Measurements from ENCODE around the gene AKAP1. TPM values are rescaled to one million over a fixed set of nuclear protein-coding genes. Genes with fewer than 3 reads are reported as not detected.

AKAP1 gene
- polyA plus RNA-seq, 1 donor from 2014 or later: 38.7 TPM

DNA sequence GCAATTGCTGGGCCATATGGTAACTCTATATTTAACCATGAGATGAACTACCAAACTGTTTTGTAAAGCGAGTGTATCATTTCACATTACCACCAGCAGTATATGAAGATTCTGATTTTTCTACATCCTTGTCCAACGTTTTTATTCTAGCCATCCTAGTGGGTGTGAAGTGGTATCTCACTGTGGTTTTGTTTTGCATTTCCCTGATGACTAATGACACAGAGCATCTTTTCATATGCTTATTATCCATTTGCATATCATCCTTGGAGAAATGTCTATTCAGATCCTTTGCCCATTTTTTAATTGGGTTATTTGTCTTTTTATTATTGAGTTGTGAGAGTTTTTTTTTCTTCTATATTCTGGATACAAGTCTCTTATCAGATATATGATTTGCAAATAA lies 83.6 kb downstream of the AKAP1 start:
- H3K79me2 ChIP-seq (replicated peaks; ENCODE audit: insufficient read depth, low read length): no peaks in the 10 kb centered on the region
- H3K36me3 ChIP-seq (ENCODE audit: insufficient read depth, low read length): no peaks in the 10 kb centered on the region
- H3K4me2 ChIP-seq (ENCODE audit: low read length): no peak overlapping the region
- H3K9me3 ChIP-seq (ENCODE audit: low read length): no peaks in the 10 kb centered on the region
- no peaks in the 10 kb centered on the region for H3K27me3 ChIP-seq (ENCODE audit: insufficient read depth, low read depth, low read length)
- H3K9me2 ChIP-seq (ENCODE audit: insufficient read depth, low read length): no peaks in the 10 kb centered on the region
- H3K27ac ChIP-seq (ENCODE audit: low read length): no peak overlapping the region
- TF ChIP-seq MXI1 (conservative IDR thresholded peaks at IDR 0.05; ENCODE audit: poor library complexity, severe bottlenecking) (no peak), EZH2 (IDR thresholded peaks at IDR 0.05; ENCODE audit: borderline replicate concordance, insufficient read depth, low read length, poor library complexity, severe bottlenecking) (no peak), SMC3 (conservative IDR thresholded peaks at IDR 0.05; ENCODE audit: poor library complexity) (no peak), POLR2AphosphoS5 (IDR thresholded peaks at IDR 0.05) (no peak), TAF1 (IDR thresholded peaks at IDR 0.05; ENCODE audit: low read depth) (no peak), EP300 (conservative IDR thresholded peaks at IDR 0.05; ENCODE audit: poor library complexity, severe bottlenecking) (no peak), CTCF (IDR thresholded peaks at IDR 0.05; ENCODE audit: poor library complexity, severe bottlenecking) (no peak), RAD21 (conservative IDR thresholded peaks at IDR 0.05) (no peak)
- TF ChIP-seq, protein P1, sequence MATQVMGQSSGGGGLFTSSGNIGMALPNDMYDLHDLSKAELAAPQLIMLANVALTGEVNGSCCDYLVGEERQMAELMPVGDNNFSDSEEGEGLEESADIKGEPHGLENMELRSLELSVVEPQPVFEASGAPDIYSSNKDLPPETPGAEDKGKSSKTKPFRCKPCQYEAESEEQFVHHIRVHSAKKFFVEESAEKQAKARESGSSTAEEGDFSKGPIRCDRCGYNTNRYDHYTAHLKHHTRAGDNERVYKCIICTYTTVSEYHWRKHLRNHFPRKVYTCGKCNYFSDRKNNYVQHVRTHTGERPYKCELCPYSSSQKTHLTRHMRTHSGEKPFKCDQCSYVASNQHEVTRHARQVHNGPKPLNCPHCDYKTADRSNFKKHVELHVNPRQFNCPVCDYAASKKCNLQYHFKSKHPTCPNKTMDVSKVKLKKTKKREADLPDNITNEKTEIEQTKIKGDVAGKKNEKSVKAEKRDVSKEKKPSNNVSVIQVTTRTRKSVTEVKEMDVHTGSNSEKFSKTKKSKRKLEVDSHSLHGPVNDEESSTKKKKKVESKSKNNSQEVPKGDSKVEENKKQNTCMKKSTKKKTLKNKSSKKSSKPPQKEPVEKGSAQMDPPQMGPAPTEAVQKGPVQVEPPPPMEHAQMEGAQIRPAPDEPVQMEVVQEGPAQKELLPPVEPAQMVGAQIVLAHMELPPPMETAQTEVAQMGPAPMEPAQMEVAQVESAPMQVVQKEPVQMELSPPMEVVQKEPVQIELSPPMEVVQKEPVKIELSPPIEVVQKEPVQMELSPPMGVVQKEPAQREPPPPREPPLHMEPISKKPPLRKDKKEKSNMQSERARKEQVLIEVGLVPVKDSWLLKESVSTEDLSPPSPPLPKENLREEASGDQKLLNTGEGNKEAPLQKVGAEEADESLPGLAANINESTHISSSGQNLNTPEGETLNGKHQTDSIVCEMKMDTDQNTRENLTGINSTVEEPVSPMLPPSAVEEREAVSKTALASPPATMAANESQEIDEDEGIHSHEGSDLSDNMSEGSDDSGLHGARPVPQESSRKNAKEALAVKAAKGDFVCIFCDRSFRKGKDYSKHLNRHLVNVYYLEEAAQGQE (IDR thresholded peaks at IDR 0.05; ENCODE audit: borderline replicate concordance): no peak
- H4K20me1 ChIP-seq (ENCODE audit: insufficient read depth): no peaks in the 10 kb centered on the region
- H2AFZ ChIP-seq (ENCODE audit: low read depth, low read length): no peak overlapping the region
- no peak overlapping the region for H3K9ac ChIP-seq (ENCODE audit: low read length)
- no peak overlapping the region for H3K4me3 ChIP-seq (ENCODE audit: low read length)
- no peaks in the 10 kb centered on the region for H3F3A ChIP-seq (ENCODE audit: insufficient read depth, low read length, poor library complexity, severe bottlenecking)

- Histone ChIP-seq H3K9me2 (ENCODE audit: insufficient read depth, low read length) (no peaks in the 10 kb centered on the region), H3K4me2 (ENCODE audit: low read length) (no peak overlapping the region)
Measured at GRCh38 chr17:57170866-57171265, 85.8 kb downstream of the AKAP1 start.

More at GRCh38 chr17:57170866-57171265, 85.8 kb downstream of the AKAP1 start:
- Histone ChIP-seq H3K4me3 (ENCODE audit: low read length) (no peak overlapping the region), H2AFZ (ENCODE audit: low read depth, low read length) (no peak overlapping the region), H3K79me2 (replicated peaks; ENCODE audit: insufficient read depth, low read length) (no peaks in the 10 kb centered on the region), H3K27me3 (ENCODE audit: insufficient read depth, low read depth, low read length) (no peaks in the 10 kb centered on the region), H3K36me3 (ENCODE audit: insufficient read depth, low read length) (no peaks in the 10 kb centered on the region), H3F3A (ENCODE audit: insufficient read depth, low read length, poor library complexity, severe bottlenecking) (no peaks in the 10 kb centered on the region), H3K9ac (ENCODE audit: low read length) (no peak overlapping the region), H3K9me3 (ENCODE audit: low read length) (no peaks in the 10 kb centered on the region), H3K27ac (ENCODE audit: low read length) (no peak overlapping the region), H4K20me1 (ENCODE audit: insufficient read depth) (no peaks in the 10 kb centered on the region)
- TF ChIP-seq POLR2AphosphoS5 (IDR thresholded peaks at IDR 0.05) (no peak), EZH2 (IDR thresholded peaks at IDR 0.05; ENCODE audit: borderline replicate concordance, insufficient read depth, low read length, poor library complexity, severe bottlenecking) (no peak), SMC3 (conservative IDR thresholded peaks at IDR 0.05; ENCODE audit: poor library complexity) (no peak), CTCF (IDR thresholded peaks at IDR 0.05; ENCODE audit: poor library complexity, severe bottlenecking) (no peak), RAD21 (conservative IDR thresholded peaks at IDR 0.05) (no peak), EP300 (conservative IDR thresholded peaks at IDR 0.05; ENCODE audit: poor library complexity, severe bottlenecking) (no peak), MXI1 (conservative IDR thresholded peaks at IDR 0.05; ENCODE audit: poor library complexity, severe bottlenecking) (no peak), TAF1 (IDR thresholded peaks at IDR 0.05; ENCODE audit: low read depth) (no peak)
- TF ChIP-seq, protein P1 (IDR thresholded peaks at IDR 0.05; ENCODE audit: borderline replicate concordance): no peak
